ENCODE results near the gene TM9SF3.

DNA sequence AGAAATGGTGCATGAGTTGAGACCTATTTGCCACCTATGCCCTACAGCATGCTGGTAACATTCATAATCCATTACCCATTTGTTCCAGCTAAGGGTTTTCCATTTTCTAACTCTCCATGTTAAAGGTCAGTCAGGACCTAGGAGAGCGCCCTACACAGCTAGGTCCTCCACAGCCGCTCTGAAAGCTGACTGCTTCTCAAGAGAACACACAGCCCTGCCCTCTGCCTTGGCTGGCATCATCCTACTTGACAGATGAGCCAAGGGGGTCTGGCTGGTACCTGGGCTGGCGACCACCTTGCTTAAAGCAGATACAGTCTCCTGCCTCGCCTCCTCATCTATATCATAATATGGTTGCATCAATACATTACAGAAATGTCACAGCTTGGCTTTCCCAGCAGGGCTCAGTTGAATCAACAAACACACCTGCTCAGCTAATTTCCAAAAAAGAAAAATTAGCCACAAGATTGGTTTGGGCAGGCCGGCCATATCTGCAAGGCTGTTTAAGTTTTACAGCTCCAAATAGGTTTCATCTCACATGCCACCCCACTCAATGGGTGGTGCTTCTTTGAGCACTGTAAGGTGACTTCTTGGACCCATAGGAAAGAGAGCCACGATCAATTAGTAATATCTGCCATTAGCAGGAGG, 90.4 kb downstream of the TM9SF3 start:
- TF ChIP-seq POLR2A (IDR thresholded peaks at IDR 0.05; ENCODE audit: low read length) (no peak), GATA1 (IDR thresholded peaks at IDR 0.05; ENCODE audit: low read depth, low read length) (no peak)
